Colonic mucosa (tissue), 4 donors: Measurements from ENCODE around the gene RASAL2. TPM values are rescaled to one million over a fixed set of nuclear protein-coding genes. Genes with fewer than 3 reads are reported as not detected.

Source experiments
- DNase-seq: peaks from one replicate; pipeline ENCODE4 v3.0.0-alpha.2; 2020
- H3K27ac ChIP-seq: fragments of 200-600 bp; one replicate; pipeline ENCODE4 v1.8.0; 2021
- H3K27me3 ChIP-seq: fragments of 200-600 bp; one replicate; pipeline ENCODE4 v1.8.0; 2021
- H3K36me3 ChIP-seq: fragments of 200-600 bp; one replicate; pipeline ENCODE4 v1.8.0; 2021
- H3K4me1 ChIP-seq: fragments of 200-600 bp; one replicate; pipeline ENCODE4 v1.8.0; 2021; ENCODE audit warnings: mild to moderate bottlenecking
- H3K4me3 ChIP-seq: fragments of 200-600 bp; one replicate; pipeline ENCODE4 v1.8.0; 2021
- H3K9ac ChIP-seq, 2 donors: one replicate each; pipeline ENCODE4 v1.7.0; 2013; ENCODE audit warnings: control low read depth in 2 of 2, low read depth in 2 of 2, low read length in 2 of 2
- H3K9me3 ChIP-seq: fragments of 200-600 bp; one replicate; pipeline ENCODE4 v1.8.0; 2021
- intact Hi-C: fragments of 100-400 bp; cut with DNase I; formaldehyde crosslinking; loops from one replicate; pipeline ENCODE4 v1.14.1; 2022
- total RNA-seq, 2 donors: library from RNA; stranded (reverse); fragmentation: NEBNext Ultra II Directional in 1 of 2; extraction: Animal tissue kit (Norgen Biotek cat#: 25700) in 1 of 2; gene quantifications; one replicate each; pipeline ENCODE4 v1.2.1, GENCODE V29; 2021
- TF ChIP-seq, protein P1 (sequence below): fragments of 200-600 bp; IDR thresholded peaks from one replicate; pipeline ENCODE4 v1.8.0; 2022; ENCODE audit warnings: antibody characterized with exemption, mild to moderate bottlenecking
- donor health status: healthy.
- donor health status: DM: no; HTN: no; CAD: no.
- donor health status: DM: no; HTN: no; CAD: no.

The RASAL2 gene
- total RNA-seq, 2 donors from 2014 or later: 9.7 to 11.8 TPM

DNA sequence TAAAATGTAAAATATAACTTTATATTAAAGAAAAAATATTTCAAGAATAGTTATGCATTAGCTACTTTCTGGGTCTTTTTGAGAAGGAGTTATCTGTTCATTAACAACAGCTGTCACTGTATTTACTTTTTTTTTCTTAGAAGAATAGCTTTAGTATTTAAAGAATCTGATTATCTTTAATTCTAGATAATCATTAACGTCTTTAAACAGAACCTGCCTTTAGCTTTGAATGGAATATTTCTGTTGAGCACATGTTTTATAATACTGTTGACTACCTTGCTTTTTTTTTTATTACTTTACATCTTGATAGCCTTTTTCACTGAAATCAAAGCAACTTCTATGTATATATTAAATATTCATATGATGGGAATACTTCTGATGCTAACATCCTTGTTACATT lies 270.9 kb downstream of the RASAL2 start:
- no peaks in the 10 kb centered on the region for H3K36me3 ChIP-seq
- H3K9ac ChIP-seq: no peak overlapping the region
- H3K4me1 ChIP-seq: no peaks in the 10 kb centered on the region
- H3K9me3 ChIP-seq: no peaks in the 10 kb centered on the region
- TF ChIP-seq, protein P1, sequence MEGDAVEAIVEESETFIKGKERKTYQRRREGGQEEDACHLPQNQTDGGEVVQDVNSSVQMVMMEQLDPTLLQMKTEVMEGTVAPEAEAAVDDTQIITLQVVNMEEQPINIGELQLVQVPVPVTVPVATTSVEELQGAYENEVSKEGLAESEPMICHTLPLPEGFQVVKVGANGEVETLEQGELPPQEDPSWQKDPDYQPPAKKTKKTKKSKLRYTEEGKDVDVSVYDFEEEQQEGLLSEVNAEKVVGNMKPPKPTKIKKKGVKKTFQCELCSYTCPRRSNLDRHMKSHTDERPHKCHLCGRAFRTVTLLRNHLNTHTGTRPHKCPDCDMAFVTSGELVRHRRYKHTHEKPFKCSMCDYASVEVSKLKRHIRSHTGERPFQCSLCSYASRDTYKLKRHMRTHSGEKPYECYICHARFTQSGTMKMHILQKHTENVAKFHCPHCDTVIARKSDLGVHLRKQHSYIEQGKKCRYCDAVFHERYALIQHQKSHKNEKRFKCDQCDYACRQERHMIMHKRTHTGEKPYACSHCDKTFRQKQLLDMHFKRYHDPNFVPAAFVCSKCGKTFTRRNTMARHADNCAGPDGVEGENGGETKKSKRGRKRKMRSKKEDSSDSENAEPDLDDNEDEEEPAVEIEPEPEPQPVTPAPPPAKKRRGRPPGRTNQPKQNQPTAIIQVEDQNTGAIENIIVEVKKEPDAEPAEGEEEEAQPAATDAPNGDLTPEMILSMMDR: no peak
- no peak overlapping the region for H3K27ac ChIP-seq
- H3K27me3 ChIP-seq: no peaks in the 10 kb centered on the region
- intact Hi-C loops: no loop called here
- no peak overlapping the region for H3K4me3 ChIP-seq
- DNase-seq: no peak

DNA sequence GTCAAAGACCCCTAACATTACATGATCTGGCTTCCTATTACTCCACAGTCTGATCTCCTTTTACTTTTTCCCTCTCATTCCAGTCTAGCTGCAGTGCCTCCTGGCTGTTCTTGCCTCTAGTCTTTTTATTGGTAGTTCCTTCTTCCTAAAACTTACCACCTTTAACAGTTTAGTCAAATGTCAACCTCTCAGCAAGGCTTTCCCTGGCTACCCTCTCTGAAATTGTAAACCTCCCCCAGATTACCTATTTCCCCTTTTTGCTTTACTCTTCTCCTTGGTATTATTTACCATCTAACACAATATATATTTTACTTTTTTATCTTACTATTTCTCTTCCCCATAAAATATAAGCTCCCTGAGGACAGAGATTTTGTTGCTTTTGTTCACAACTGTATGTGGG lies 273.2 kb downstream of the RASAL2 start:
- no peak overlapping the region for H3K9ac ChIP-seq
- intact Hi-C loops: no loop called here
- no peak for DNase-seq
- no peak overlapping the region for H3K27ac ChIP-seq
- H3K36me3 ChIP-seq: no peaks in the 10 kb centered on the region
- no peaks in the 10 kb centered on the region for H3K9me3 ChIP-seq
- H3K27me3 ChIP-seq: no peaks in the 10 kb centered on the region
- H3K4me3 ChIP-seq: no peak overlapping the region
- TF ChIP-seq, protein P1: no peak
- H3K4me1 ChIP-seq: no peaks in the 10 kb centered on the region

DNA sequence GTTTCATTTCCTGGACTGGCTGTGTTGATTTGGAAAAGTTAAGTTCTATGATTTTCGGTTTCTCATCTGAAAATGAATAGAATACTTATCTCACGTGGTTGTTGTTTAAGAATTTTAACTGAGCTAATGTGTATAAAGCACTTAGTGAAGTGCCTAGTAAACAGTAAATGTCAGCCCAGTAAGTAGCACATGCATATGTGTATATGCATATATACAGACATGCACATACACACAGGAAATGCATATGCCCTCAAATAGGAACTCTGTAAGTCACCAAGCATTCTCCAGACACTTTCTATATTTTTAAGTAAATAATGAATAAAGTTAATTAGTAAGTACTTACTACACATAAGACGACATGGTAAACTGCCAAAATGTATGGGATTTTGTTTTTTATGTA lies 274.3 kb downstream of the RASAL2 start:
- H3K4me3 ChIP-seq: no peak overlapping the region
- H3K36me3 ChIP-seq: no peaks in the 10 kb centered on the region
- no peaks in the 10 kb centered on the region for H3K27me3 ChIP-seq
- TF ChIP-seq, protein P1: no peak
- H3K27ac ChIP-seq: no peak overlapping the region
- no peaks in the 10 kb centered on the region for H3K4me1 ChIP-seq
- no peaks in the 10 kb centered on the region for H3K9me3 ChIP-seq
- no peak overlapping the region for H3K9ac ChIP-seq
- intact Hi-C loops: no loop called here
- no peak for DNase-seq

DNA sequence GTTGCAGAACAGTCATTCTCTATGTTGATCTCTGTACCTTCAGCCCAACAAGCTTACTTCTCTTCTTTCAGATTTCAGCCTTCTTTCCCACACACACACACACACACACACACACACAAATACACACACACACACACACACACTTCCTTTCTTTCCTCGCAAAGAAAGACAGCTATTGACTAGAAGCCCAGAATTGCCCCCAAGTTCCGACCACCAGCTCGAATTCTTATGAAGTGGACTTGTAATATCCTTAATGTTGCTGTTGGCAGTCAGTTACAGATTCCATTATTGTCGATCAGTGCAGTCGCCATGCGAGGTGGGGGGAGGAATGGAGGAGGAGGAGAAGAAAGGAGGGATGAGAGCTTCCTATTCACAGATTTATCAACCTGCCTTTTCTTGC lies 277.3 kb downstream of the RASAL2 start:
- no peak for DNase-seq
- Histone ChIP-seq H3K27me3 (no peaks in the 10 kb centered on the region), H3K9ac (no peak overlapping the region), H3K36me3 (no peaks in the 10 kb centered on the region), H3K4me3 (no peak overlapping the region), H3K27ac (no peak overlapping the region), H3K9me3 (no peaks in the 10 kb centered on the region), H3K4me1 (no peaks in the 10 kb centered on the region)
- TF ChIP-seq, protein P1: no peak
- intact Hi-C loops: no loop called here

DNA sequence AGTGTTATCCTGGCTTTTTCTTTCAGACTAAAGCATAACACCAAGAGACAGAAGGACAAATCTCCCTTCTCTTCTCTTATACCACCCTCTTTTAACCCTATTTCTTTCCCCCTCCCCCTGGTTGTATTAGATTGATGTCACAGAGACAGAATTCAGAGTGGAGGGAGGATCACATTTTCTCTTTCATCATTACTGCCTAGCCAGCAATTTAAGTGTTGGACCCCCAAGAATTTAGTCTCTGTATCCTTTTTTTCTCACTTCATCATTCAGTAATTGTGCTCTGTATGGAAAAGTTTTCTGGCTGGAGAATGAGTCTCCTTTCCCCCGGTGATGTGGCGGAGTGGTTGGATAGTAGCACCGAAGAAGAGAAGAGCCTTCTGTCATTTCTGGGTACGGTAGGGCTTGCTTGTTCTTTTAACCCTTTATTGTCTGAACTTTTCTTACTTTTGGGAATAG lies 278.1 kb downstream of the RASAL2 start:
- TF ChIP-seq, protein P1: no peak
- H3K27me3 ChIP-seq: no peaks in the 10 kb centered on the region
- H3K4me1 ChIP-seq: no peaks in the 10 kb centered on the region
- intact Hi-C loops: no loop called here
- no peak overlapping the region for H3K27ac ChIP-seq
- DNase-seq: no peak
- H3K4me3 ChIP-seq: no peak overlapping the region
- H3K36me3 ChIP-seq: no peaks in the 10 kb centered on the region
- no peaks in the 10 kb centered on the region for H3K9me3 ChIP-seq
- H3K9ac ChIP-seq: no peak overlapping the region

DNA sequence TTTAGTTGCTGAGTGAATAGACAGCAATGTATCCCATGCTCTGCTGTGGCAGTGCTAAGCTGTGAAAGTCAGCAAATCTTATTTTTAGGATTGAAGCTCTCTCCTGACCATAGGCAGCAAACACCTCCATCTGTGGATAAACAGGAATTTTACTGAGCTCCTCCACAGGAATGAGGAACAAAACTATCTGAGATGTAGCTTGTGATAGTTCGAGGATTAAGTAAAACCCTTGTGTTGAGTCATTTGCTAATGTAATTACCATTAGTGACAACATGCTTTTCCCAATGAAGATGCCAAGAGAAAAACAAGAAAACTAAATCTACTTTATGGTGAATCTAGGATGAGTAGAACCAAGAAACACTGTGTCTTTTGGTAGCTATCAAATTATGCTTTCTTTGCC lies 280.1 kb downstream of the RASAL2 start:
- TF ChIP-seq, protein P1: no peak
- H3K4me1 ChIP-seq: no peaks in the 10 kb centered on the region
- DNase-seq: no peak

More for the DNA sequence above, 280.1 kb downstream of the RASAL2 start:
- Histone ChIP-seq H3K9me3 (no peaks in the 10 kb centered on the region), H3K36me3 (no peaks in the 10 kb centered on the region), H3K27ac (no peak overlapping the region), H3K9ac (no peak overlapping the region), H3K27me3 (no peaks in the 10 kb centered on the region), H3K4me3 (no peak overlapping the region)
- intact Hi-C loops: no loop called here
